ENCODE results near the gene TGFBR1.
A peak's percentile ranks its signal among the peaks of the same experiment; 100 is the strongest.
"Not testable (repeated sequence)": the region's sequence is repeated elsewhere in the genome, so short reads cannot be mapped to it uniquely, and the experiment has no call there.

Gene TGFBR1

DNA sequence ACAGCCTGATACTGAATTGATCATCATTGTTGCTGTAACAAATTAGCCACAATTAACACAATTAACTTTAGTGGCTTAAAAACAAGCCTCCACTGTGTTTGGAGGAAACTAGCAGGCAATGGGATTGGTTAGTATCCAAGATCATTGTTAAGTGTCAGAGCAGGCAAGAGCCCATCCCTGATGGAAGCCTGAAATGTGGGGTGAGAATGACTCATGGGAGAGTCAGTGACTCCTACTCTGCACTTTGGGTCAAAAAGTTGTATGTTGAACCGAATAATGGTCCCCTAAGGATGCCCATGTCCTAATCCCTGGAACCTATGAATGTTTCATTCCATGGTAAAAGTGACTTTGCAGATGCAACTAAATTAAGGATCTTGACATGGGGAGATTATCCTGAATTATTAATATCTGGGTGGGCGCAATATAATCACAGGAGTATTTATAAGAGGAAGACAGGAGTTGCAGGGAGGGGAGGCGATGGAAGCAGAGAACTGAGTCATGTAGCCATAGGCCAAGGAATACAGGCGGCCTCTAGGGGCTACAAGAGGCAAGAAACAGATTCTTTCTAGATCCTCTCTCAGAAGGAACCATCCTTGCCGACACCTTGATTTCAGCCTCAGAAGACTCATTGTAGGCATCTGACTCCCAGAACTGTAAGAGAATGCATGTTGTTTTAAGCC lies 88.0 kb downstream of the TGFBR1 start:
- no peak for DNase-seq

DNA sequence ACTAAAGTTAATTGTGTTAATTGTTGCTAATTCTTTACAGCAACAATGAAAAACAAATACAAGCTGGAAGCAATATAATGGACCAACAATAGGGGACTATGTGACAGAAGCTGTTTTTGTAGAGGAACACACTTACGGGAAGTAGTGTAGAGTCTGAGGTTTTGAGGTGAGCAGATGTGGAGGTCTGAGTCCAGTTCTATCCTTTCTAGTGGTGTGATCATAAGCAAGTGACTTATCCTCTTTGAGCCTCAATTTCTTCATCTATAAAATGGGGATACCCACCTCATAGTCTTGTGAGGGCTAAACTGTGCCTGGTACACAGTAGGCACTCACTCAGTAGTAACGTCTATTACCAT lies 88.5 kb downstream of the TGFBR1 start:
- DNase-seq, result no peak

DNA sequence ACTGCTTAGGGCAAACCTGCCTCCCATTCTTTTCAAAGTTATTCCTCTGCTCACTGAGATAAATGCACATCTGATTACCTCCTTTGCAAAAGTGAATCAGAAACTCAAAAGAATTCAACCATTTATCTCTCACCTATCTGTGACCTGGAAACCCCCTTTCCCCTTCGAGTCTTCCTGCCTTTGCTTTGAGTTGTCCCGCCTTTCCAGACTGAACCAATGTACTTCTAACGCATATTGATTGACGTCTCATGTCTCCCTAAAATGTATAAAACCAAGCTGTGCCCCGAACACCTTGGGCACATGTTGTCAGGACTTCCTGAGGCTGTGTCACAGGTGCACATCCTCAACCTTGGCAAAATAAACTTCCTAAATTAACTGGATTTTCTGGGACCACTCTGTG lies 91.6 kb downstream of the TGFBR1 start:
- DNase-seq, result not testable (repeated sequence)

DNA sequence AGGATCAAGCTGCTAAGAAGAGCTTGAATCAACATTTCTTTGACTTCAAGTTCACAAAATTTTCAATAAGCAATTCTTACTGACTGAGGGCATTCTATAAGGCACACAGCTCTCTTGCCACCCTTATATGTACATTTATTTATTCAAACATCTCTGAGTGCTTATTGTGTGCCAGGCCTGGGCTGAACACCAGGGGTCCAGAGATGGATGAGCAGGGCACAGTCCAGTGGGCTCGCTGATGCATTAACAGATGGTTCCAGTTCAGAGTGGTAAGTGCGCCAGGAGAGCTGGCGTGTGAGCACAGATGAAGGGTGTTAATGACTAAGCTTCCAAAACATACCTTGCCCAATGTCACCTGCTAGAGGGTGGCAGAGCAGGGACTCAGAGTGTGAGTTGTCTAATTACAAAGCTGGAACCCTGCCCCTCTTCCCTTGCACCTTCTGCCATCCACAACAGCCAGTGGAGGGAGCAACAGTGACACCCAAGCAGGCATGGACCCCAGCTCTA lies 92.3 kb downstream of the TGFBR1 start:
- DNase-seq, result no peak

DNA sequence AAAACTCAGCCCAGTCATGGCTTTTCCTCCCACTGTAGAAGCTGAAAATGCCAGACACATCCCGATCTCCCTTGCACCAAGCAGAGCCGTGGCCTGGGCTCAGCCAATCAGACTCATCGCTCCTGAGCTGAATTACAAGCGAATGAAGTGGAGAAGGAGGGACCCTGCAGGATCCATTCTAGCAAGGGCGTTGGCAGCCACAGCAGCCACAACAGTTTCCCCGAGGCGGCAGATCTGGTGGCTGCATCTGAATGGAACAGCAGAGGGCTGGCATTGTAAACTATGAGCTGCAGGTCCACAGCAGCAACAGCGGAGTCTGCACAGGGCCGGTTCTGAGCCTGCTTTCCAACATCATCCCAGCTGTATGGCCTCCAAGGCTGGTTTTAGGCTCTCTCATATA lies 93.1 kb downstream of the TGFBR1 start:
- DNase-seq, result no peak

DNA sequence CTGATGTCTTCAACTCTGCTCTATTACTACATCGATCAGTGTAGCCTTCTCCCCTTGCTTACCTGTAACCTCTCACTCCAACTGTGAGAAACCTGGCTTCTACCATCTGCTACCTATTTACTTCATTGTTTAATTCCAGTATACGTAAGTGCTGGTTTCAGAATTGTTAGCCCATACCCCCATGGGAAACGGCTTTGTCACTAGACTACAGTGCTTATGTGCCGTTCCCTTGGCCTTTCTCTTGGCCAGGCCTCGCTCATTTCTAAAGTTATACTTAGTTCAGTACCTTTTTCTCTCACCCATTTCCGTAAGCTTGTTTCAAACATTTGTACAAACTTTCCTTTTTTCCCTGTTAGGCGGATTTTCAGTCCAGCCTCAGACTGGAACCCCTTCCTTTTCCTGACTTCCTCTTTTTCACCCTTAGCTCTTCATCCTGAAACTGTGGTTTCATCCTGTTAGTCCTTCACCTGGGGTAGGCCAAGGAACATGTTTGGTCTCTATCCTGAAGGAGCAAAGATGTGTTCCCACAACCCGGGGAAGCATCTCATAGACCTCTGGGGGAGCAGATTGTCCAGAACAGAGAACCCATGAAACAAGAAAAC lies 95.1 kb downstream of the TGFBR1 start:
- peak; percentile 36 for DNase-seq

DNA sequence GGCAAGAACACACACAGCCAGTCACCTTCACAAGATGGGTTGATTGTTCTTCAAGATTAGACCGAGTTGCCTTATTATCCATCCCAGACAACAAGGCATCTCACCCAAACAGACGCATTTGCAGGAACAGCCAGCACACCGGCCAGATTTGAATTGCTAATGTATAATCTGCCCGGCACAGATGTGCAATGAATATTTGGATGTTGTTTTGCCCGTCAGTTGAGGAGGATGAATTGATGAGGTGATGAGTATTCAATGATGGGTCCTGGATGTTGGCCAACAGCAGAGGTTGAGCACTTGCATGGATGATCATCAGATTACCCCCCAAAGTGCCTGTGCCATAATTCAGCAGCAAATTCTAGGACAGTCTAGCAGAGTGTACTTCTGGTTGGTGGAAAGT lies 96.7 kb downstream of the TGFBR1 start:
- DNase-seq, result no peak

Data from NCI-H1092 treated with DMSO at 0.1 percent for 48 hours (cell line).